RWPE2 (cell line): ENCODE data around the gene MAGI1.

Experiments
- ATAC-seq: fragments of 200-7000 bp; cut with Tn5 transposase; 3 replicates; pipeline ENCODE4 v1.9.1; 2021; ENCODE audit warnings: low read depth
- DNase-seq: peaks from one replicate; pipeline ENCODE4 v3.0.0-alpha.2; 2020; ENCODE audit warnings: low spot score
- H3K27ac ChIP-seq: fragments of 450-650 bp; 2 replicates; pipeline ENCODE4 v1.5.1; 2017; ENCODE audit warnings: mild to moderate bottlenecking; ENCODE audit not compliant: poor library complexity, severe bottlenecking
- H3K27me3 ChIP-seq: fragments of 250-450 bp; sonication (Bioruptor Pico); 2 replicates; pipeline ENCODE4 v1.5.1; 2021; ENCODE audit warnings: mild to moderate bottlenecking, moderate library complexity; ENCODE audit not compliant: insufficient read depth, poor library complexity, severe bottlenecking
- H3K36me3 ChIP-seq: fragments of 250-450 bp; sonication (Bioruptor Pico); 2 replicates; pipeline ENCODE4 v1.5.1; 2020; ENCODE audit warnings: low read depth, mild to moderate bottlenecking, moderate library complexity
- H3K4me1 ChIP-seq: fragments of 250-450 bp; sonication (Bioruptor Pico); 2 replicates; pipeline ENCODE4 v1.5.1; 2021; ENCODE audit warnings: mild to moderate bottlenecking, moderate library complexity; ENCODE audit not compliant: insufficient read depth, poor library complexity, severe bottlenecking
- H3K4me3 ChIP-seq: fragments of 250-450 bp; sonication (Bioruptor Pico); 2 replicates; pipeline ENCODE4 v1.5.1; 2021; ENCODE audit warnings: mild to moderate bottlenecking, moderate library complexity; ENCODE audit not compliant: severe bottlenecking
- H3K9me3 ChIP-seq: fragments of 250-450 bp; sonication (Bioruptor Pico); 2 replicates; pipeline ENCODE4 v1.5.1; 2021; ENCODE audit warnings: mild to moderate bottlenecking, moderate library complexity; ENCODE audit not compliant: severe bottlenecking
- CTCF ChIP-seq: fragments of 450-650 bp; IDR thresholded peaks from one replicate; pipeline ENCODE4 v1.5.1; 2017; ENCODE audit warnings: mild to moderate bottlenecking, moderate library complexity; ENCODE audit not compliant: poor library complexity, severe bottlenecking

Gene MAGI1

GRCh38 chr3:66066963-66067617, 28.4 kb upstream of the MAGI1 start:
- no peak for TF ChIP-seq CTCF
- Histone ChIP-seq H3K36me3 (no peaks in the 10 kb centered on the region), H3K27me3 (no peaks in the 10 kb centered on the region), H3K4me3 (no peak overlapping the region), H3K27ac (no peak overlapping the region), H3K9me3 (no peaks in the 10 kb centered on the region), H3K4me1 (no peaks in the 10 kb centered on the region)
- no peak for DNase-seq
- ATAC-seq, result no peak

- H3K36me3 ChIP-seq, result no peaks in the 10 kb centered on the region
- H3K4me1 ChIP-seq, result no peaks in the 10 kb centered on the region
- DNase-seq (no peak), ATAC-seq (no peak)
- no peak overlapping the region for H3K27ac ChIP-seq
- no peaks in the 10 kb centered on the region for H3K27me3 ChIP-seq
- no peak overlapping the region for H3K4me3 ChIP-seq
- H3K9me3 ChIP-seq, result no peaks in the 10 kb centered on the region
- TF ChIP-seq CTCF, result no peak
Observed at GRCh38 chr3:66055289-66055688, 16.6 kb upstream of the MAGI1 start.

- no peak for DNase-seq
- peak; percentile 41; the same call in 1 of the 3 replicates for ATAC-seq
- H3K4me1 ChIP-seq, result peaks cover 3% of the 10 kb centered on the region
- no peaks in the 10 kb centered on the region for H3K9me3 ChIP-seq
- H3K4me3 ChIP-seq, result no peak overlapping the region
- H3K27ac ChIP-seq, result no peak overlapping the region
- TF ChIP-seq CTCF, result no peak
- H3K36me3 ChIP-seq, result no peaks in the 10 kb centered on the region
- no peaks in the 10 kb centered on the region for H3K27me3 ChIP-seq
Observed at GRCh38 chr3:66053550-66054094, 14.9 kb upstream of the MAGI1 start.

- Histone ChIP-seq H3K27me3 (no peaks in the 10 kb centered on the region), H3K27ac (no peak overlapping the region), H3K4me1 (peaks cover 10% of the 10 kb centered on the region), H3K36me3 (no peaks in the 10 kb centered on the region), H3K4me3 (no peak overlapping the region), H3K9me3 (no peaks in the 10 kb centered on the region)
- TF ChIP-seq CTCF, result no peak
- ATAC-seq (no peak), DNase-seq (no peak)
Observed at GRCh38 chr3:66052721-66053549, 14.2 kb upstream of the MAGI1 start.
